NB4 (cell line): Measurements from ENCODE around the gene DYTN.

ENCODE experiments used
- CTCF ChIP-seq: IDR thresholded peaks from one replicate; pipeline ENCODE4 v1.5.1; 2012; ENCODE audit warnings: low read depth, low read length
- MAX ChIP-seq: IDR thresholded peaks from 2 replicates; pipeline ENCODE4 v1.6.1; 2011; ENCODE audit warnings: low read depth, low read length
- MYC ChIP-seq: IDR thresholded peaks from 2 replicates; pipeline ENCODE4 v1.6.1; 2011; ENCODE audit warnings: low read depth, low read length
- POLR2A ChIP-seq: IDR thresholded peaks from 2 replicates; pipeline ENCODE4 v1.6.1; 2011; ENCODE audit warnings: mild to moderate bottlenecking; ENCODE audit not compliant: insufficient read length; ENCODE audit errors: extremely low read depth

GRCh38 chr2:206708286-206708685, 9.9 kb downstream of the DYTN start:
- no peak for TF ChIP-seq POLR2A
- TF ChIP-seq CTCF, result no peak
- no peak for TF ChIP-seq MAX
- TF ChIP-seq MYC, result no peak
